NCI-H524 (cell line): Measurements from ENCODE around the gene SLPI.

ENCODE experiments used
- DNase-seq, 2 experiments: peaks; one replicate each; lab custom pipeline; 2025; lab: John Stamatoyannopoulos, UW

The SLPI gene

GRCh38 chr20:45275338-45275737, 21.0 kb upstream of the SLPI start:
- no peak for DNase-seq

- DNase-seq = no peak
Observed at GRCh38 chr20:45269754-45270270, 15.4 kb upstream of the SLPI start.

- DNase-seq = no peak
Observed at GRCh38 chr20:45269056-45269455, 14.7 kb upstream of the SLPI start.

- DNase-seq = no peak
Observed at GRCh38 chr20:45268531-45268930, 14.2 kb upstream of the SLPI start.

GRCh38 chr20:45266977-45267376, 12.6 kb upstream of the SLPI start:
- DNase-seq = no peak

GRCh38 chr20:45263556-45264266, 9.3 kb upstream of the SLPI start:
- no peak for DNase-seq

GRCh38 chr20:45258664-45259063, 4.3 kb upstream of the SLPI start:
- no peak for DNase-seq

- no peak for DNase-seq
Observed at GRCh38 chr20:45258259-45258658, 3.9 kb upstream of the SLPI start.

GRCh38 chr20:45257711-45258110, 3.3 kb upstream of the SLPI start:
- DNase-seq = no peak

GRCh38 chr20:45257161-45257560, 2.8 kb upstream of the SLPI start:
- no peak for DNase-seq

GRCh38 chr20:45253261-45253660, 1.1 kb downstream of the SLPI start:
- DNase-seq = no peak

GRCh38 chr20:45251884-45252560, 2.3 kb downstream of the SLPI start:
- no peak for DNase-seq

GRCh38 chr20:45248609-45249008, 5.8 kb downstream of the SLPI start:
- DNase-seq = no peak

GRCh38 chr20:45247865-45248264, 6.5 kb downstream of the SLPI start:
- DNase-seq = no peak

- no peak for DNase-seq
Observed at GRCh38 chr20:45246109-45246508, 8.3 kb downstream of the SLPI start.

- DNase-seq = no peak
Observed at GRCh38 chr20:45238139-45238538, 16.2 kb downstream of the SLPI start.

- no peak for DNase-seq
Observed at GRCh38 chr20:45235995-45236394, 18.4 kb downstream of the SLPI start.

- DNase-seq = peak in 1 of 2 experiments; percentile 26
Observed at GRCh38 chr20:45230631-45231030, 23.7 kb downstream of the SLPI start.

GRCh38 chr20:45229264-45230056, 24.9 kb downstream of the SLPI start:
- DNase-seq = peak in 1 of 2 experiments; percentile 1

GRCh38 chr20:45226287-45226686, 28.1 kb downstream of the SLPI start:
- DNase-seq = no peak

GRCh38 chr20:45223136-45223535, 31.2 kb downstream of the SLPI start:
- peak in 1 of 2 experiments; percentile 13 for DNase-seq

- no peak for DNase-seq
Observed at GRCh38 chr20:45221076-45221475, 33.3 kb downstream of the SLPI start, which contains the start of gene SEMG2. Gene SEMG2, plus strand, starts transcription at chr20:45221373. Its CDS starts 17 bp downstream, at chr20:45221390.

GRCh38 chr20:45218636-45219035, 35.7 kb downstream of the SLPI start:
- no peak for DNase-seq
